HG02852 (cell line): Measurements from ENCODE around the gene RETSAT.

Experiments used
- ATAC-seq: cut with Tn5 transposase; IDR thresholded peaks from one replicate; pipeline ENCODE4 v1.9.1; 2021; ENCODE audit warnings: mild to moderate bottlenecking, moderate library complexity; ENCODE audit not compliant: unreplicated experiment

RETSAT gene

GRCh38 chr2:85309699-85310321 is 44.5 kb downstream of the RETSAT start:
- ATAC-seq, result no peak

GRCh38 chr2:85308896-85309555 is 45.3 kb downstream of the RETSAT start:
- no peak for ATAC-seq

- ATAC-seq, result no peak
Measured at GRCh38 chr2:85308201-85308600, 46.1 kb downstream of the RETSAT start.

GRCh38 chr2:85307527-85307897 is 46.8 kb downstream of the RETSAT start:
- ATAC-seq, result no peak

- no peak for ATAC-seq
Measured at GRCh38 chr2:85303780-85304531, 50.4 kb downstream of the RETSAT start.

- ATAC-seq, result no peak
Measured at GRCh38 chr2:85302121-85302520, 52.2 kb downstream of the RETSAT start.
